Glomerular visceral epithelial cell (primary cell): ENCODE results near the gene PER2.

Experiments used
- DNase-seq: peaks from one replicate; pipeline ENCODE4 v3.0.0-alpha.2; 2016; ENCODE audit errors: extremely low spot score

PER2 gene

GRCh38 chr2:238231251-238231793 lies 57.1 kb downstream of the PER2 start:
- no peak for DNase-seq

GRCh38 chr2:238230699-238231098 lies 57.7 kb downstream of the PER2 start:
- DNase-seq = no peak

GRCh38 chr2:238228700-238229099 lies 59.7 kb downstream of the PER2 start:
- DNase-seq = no peak

GRCh38 chr2:238227587-238228032 lies 60.8 kb downstream of the PER2 start:
- no peak for DNase-seq

GRCh38 chr2:238226698-238227586 lies 61.5 kb downstream of the PER2 start:
- no peak for DNase-seq

GRCh38 chr2:238225911-238226697 lies 62.3 kb downstream of the PER2 start:
- no peak for DNase-seq

GRCh38 chr2:238225121-238225520 lies 63.3 kb downstream of the PER2 start:
- DNase-seq = no peak

GRCh38 chr2:238224356-238225035 lies 63.9 kb downstream of the PER2 start:
- DNase-seq = no peak

GRCh38 chr2:238220892-238221521 lies 67.4 kb downstream of the PER2 start:
- DNase-seq = peak; percentile 78

GRCh38 chr2:238220274-238220891 lies 68.0 kb downstream of the PER2 start:
- DNase-seq = no peak

GRCh38 chr2:238216651-238217184 lies 71.7 kb downstream of the PER2 start:
- DNase-seq = no peak

- no peak for DNase-seq
Observed at GRCh38 chr2:238207006-238207405, 81.4 kb downstream of the PER2 start.

GRCh38 chr2:238203973-238204683 lies 84.3 kb downstream of the PER2 start:
- no peak for DNase-seq

- DNase-seq = peak; percentile 94
Observed at GRCh38 chr2:238203094-238203972, 85.1 kb downstream of the PER2 start, which contains the start of gene ILKAP. Gene ILKAP, minus strand, starts transcription at chr2:238203695. Its CDS starts 142 bp downstream, at chr2:238203553.

- peak; percentile 27 for DNase-seq
Observed at GRCh38 chr2:238202326-238203093, 85.9 kb downstream of the PER2 start.
